DOHH2 (cell line): ENCODE results near the gene CENPT.

ENCODE experiments used
- EZH2phosphoT487 ChIP-seq: fragments of 200-600 bp; sonication (generic); IDR thresholded peaks from 2 replicates; pipeline ENCODE4 v1.6.1; 2017; ENCODE audit warnings: borderline replicate concordance, mild to moderate bottlenecking, antibody characterized with exemption, low read length, moderate library complexity, mixed read lengths
- TF ChIP-seq, protein P1 (sequence below): fragments of 200-600 bp; sonication (generic); IDR thresholded peaks from one replicate; pipeline ENCODE4 v1.5.1; 2014; ENCODE audit warnings: antibody characterized with exemption, mild to moderate bottlenecking, low read depth, low read length; ENCODE audit not compliant: poor library complexity, severe bottlenecking

DNA sequence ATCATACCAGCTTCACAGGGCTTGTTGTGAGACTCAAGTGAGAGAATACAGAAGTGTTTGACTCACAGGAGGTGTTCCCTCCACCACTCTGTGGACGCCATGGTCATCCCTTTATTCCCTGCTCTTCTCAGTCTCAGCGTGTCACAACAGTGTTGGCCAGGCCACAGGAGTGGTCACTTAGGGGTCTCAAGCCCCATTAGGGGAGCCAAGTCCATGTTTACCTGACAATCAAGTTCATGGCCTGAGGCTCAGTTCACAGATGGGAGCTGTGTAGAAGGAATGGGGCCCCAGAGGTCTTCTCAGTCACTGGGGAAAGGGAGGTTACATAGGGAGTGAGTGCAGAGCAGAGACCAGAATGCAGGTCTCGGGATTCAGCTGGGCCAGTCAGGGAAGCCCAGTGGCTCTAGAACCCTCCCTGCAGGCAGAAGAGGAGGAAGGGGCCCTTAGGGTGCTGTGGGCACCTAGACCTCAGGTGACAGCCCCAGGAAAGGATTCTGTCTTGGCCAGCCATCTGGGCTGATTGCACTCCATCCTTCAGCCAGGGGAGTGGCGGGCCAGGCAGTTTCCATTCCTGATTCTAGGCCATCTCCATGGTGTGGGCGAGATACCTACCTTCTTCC is 9.5 kb upstream of the CENPT start:
- TF ChIP-seq, protein P1, sequence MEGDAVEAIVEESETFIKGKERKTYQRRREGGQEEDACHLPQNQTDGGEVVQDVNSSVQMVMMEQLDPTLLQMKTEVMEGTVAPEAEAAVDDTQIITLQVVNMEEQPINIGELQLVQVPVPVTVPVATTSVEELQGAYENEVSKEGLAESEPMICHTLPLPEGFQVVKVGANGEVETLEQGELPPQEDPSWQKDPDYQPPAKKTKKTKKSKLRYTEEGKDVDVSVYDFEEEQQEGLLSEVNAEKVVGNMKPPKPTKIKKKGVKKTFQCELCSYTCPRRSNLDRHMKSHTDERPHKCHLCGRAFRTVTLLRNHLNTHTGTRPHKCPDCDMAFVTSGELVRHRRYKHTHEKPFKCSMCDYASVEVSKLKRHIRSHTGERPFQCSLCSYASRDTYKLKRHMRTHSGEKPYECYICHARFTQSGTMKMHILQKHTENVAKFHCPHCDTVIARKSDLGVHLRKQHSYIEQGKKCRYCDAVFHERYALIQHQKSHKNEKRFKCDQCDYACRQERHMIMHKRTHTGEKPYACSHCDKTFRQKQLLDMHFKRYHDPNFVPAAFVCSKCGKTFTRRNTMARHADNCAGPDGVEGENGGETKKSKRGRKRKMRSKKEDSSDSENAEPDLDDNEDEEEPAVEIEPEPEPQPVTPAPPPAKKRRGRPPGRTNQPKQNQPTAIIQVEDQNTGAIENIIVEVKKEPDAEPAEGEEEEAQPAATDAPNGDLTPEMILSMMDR: no peak
- no peak for TF ChIP-seq EZH2phosphoT487
